ENCODE measurements around the gene NCKAP1.

DNA sequence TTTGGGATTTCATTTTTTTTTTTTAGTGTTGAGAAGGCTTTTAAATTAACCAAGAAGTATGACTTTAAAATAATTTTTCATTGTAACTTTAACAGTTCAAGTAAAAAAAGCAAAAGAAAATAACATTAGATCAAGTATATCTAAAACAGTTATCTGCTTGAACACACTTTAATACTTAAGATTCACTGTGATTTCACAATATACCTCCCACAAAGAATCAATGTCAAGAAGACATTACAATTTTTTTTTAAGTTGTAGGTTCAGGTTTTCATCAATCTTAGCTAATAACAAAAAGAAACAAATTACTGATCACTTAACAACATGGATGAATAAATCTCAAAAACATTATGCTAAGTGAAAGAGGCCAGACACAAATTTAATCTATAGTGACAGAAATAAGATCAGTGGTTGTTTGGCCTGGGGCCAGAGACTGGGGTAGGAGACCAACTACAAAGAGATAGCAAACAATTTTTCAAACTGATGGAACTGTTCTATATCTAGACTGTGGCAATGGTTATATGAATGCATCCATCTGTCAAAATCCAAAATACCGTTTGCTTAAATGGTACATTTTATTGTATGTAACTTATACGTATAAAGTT is 97.0 kb downstream of the NCKAP1 start:
- TF ChIP-seq EP300 (IDR thresholded peaks at IDR 0.05), result no peak
- TF ChIP-seq, protein P1, sequence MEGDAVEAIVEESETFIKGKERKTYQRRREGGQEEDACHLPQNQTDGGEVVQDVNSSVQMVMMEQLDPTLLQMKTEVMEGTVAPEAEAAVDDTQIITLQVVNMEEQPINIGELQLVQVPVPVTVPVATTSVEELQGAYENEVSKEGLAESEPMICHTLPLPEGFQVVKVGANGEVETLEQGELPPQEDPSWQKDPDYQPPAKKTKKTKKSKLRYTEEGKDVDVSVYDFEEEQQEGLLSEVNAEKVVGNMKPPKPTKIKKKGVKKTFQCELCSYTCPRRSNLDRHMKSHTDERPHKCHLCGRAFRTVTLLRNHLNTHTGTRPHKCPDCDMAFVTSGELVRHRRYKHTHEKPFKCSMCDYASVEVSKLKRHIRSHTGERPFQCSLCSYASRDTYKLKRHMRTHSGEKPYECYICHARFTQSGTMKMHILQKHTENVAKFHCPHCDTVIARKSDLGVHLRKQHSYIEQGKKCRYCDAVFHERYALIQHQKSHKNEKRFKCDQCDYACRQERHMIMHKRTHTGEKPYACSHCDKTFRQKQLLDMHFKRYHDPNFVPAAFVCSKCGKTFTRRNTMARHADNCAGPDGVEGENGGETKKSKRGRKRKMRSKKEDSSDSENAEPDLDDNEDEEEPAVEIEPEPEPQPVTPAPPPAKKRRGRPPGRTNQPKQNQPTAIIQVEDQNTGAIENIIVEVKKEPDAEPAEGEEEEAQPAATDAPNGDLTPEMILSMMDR (IDR thresholded peaks at IDR 0.05), result no peak
- no peak for TF ChIP-seq POLR2A (IDR thresholded peaks at IDR 0.05)
- TF ChIP-seq POLR2AphosphoS5 (IDR thresholded peaks at IDR 0.05), result no peak
